HG02798 (cell line): Measurements from ENCODE around the gene C3.
"Not testable (repeated sequence)": the region's sequence is repeated elsewhere in the genome, so short reads cannot be mapped to it uniquely, and the experiment has no call there.

Source experiments
- ATAC-seq: cut with Tn5 transposase; IDR thresholded peaks from one replicate; pipeline ENCODE4 v1.9.1; 2021; ENCODE audit warnings: mild to moderate bottlenecking; ENCODE audit not compliant: unreplicated experiment, poor library complexity

Gene C3

GRCh38 chr19:6632747-6633455 is 87.5 kb downstream of the C3 start:
- not testable (repeated sequence) for ATAC-seq

GRCh38 chr19:6632002-6632621 is 88.3 kb downstream of the C3 start:
- peak; percentile 47 for ATAC-seq
